GM21381 (cell line): ENCODE measurements around the gene PCDHGA9.
"Not testable (repeated sequence)": the region's sequence is repeated elsewhere in the genome, so short reads cannot be mapped to it uniquely, and the experiment has no call there.

Experiments
- ATAC-seq: cut with Tn5 transposase; IDR thresholded peaks from one replicate; pipeline ENCODE4 v1.9.1; 2021; ENCODE audit warnings: mild to moderate bottlenecking, moderate library complexity; ENCODE audit not compliant: unreplicated experiment

PCDHGA9 gene

GRCh38 chr5:141383345-141383744 lies 19.2 kb upstream of the PCDHGA9 start:
- no peak for ATAC-seq

GRCh38 chr5:141384471-141385267 lies 17.9 kb upstream of the PCDHGA9 start:
- no peak for ATAC-seq

- not testable (repeated sequence) for ATAC-seq
Measured at GRCh38 chr5:141387557-141388311, 14.8 kb upstream of the PCDHGA9 start, which contains the start of gene PCDHGB4. TSS of gene PCDHGB4 (plus strand) at chr5:141387698. CDS start at chr5:141387885, 187 bp downstream.

GRCh38 chr5:141388661-141389060 lies 13.9 kb upstream of the PCDHGA9 start:
- ATAC-seq: no peak

- ATAC-seq: no peak
Measured at GRCh38 chr5:141389153-141390042, 13.2 kb upstream of the PCDHGA9 start.

GRCh38 chr5:141392429-141393198 lies 10.0 kb upstream of the PCDHGA9 start, which contains the start of gene PCDHGA8:
TSS of gene PCDHGA8 (plus strand) at chr5:141392633. CDS start at chr5:141392814, 181 bp downstream.
- ATAC-seq: no peak

GRCh38 chr5:141393267-141393666 lies 9.3 kb upstream of the PCDHGA9 start:
- ATAC-seq: no peak

- not testable (repeated sequence) for ATAC-seq
Measured at GRCh38 chr5:141394401-141395187, 8.0 kb upstream of the PCDHGA9 start.

GRCh38 chr5:141397756-141398551 lies 4.6 kb upstream of the PCDHGA9 start, which contains the start of gene PCDHGB5:
TSS of gene PCDHGB5 (plus strand) at chr5:141397947. CDS start at chr5:141398128, 181 bp downstream.
- ATAC-seq: peak; percentile 75

- no peak for ATAC-seq
Measured at GRCh38 chr5:141398608-141399007, 4.0 kb upstream of the PCDHGA9 start.

- no peak for ATAC-seq
Measured at GRCh38 chr5:141399555-141400258, 2.9 kb upstream of the PCDHGA9 start.

GRCh38 chr5:141403387-141403786 lies 809 bp downstream of the PCDHGA9 start:
- ATAC-seq: no peak

GRCh38 chr5:141407790-141408505 lies 5.4 kb downstream of the PCDHGA9 start, which contains the start of gene PCDHGB6:
TSS of gene PCDHGB6 (plus strand) at chr5:141408021. CDS start at chr5:141408203, 182 bp downstream.
- not testable (repeated sequence) for ATAC-seq

- ATAC-seq: no peak
Measured at GRCh38 chr5:141409598-141410306, 7.2 kb downstream of the PCDHGA9 start.

GRCh38 chr5:141411575-141411974 lies 9.0 kb downstream of the PCDHGA9 start:
- no peak for ATAC-seq

GRCh38 chr5:141412854-141413539 lies 10.4 kb downstream of the PCDHGA9 start, which contains the start of gene PCDHGA10:
TSS of gene PCDHGA10 (plus strand) at chr5:141412987. CDS start at chr5:141413176, 189 bp downstream.
- peak; percentile 69 for ATAC-seq
